ENCODE results near the gene CAPN13.

DNA sequence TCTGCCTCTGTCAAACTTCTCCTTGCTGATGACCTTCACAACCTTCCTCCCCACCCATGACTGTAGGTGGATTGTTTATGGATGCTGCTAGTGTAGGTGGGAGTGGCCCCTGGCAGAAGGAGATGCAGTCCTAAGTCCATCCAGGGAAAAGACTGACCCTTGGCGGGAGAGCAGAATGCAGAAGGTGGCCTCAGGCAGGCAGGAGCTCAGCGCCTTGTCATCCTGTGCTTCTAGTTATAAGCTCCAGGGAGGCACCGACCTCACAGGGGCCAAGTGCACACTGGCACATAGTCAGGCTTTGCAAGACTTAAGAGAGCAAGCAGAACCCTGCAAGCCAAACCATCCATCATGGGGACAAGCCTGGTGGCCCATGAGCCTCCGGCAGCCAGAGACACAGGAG lies 74.4 kb downstream of the CAPN13 start:
- TF ChIP-seq POLR2A (IDR thresholded peaks at IDR 0.05; ENCODE audit: low read depth, low read length) (no peak), CTCF (conservative IDR thresholded peaks at IDR 0.05; ENCODE audit: low read depth, low read length) (no peak), NFE2L2 (IDR thresholded peaks at IDR 0.05; ENCODE audit: low read depth, low read length) (no peak)
- TF ChIP-seq, protein P1, sequence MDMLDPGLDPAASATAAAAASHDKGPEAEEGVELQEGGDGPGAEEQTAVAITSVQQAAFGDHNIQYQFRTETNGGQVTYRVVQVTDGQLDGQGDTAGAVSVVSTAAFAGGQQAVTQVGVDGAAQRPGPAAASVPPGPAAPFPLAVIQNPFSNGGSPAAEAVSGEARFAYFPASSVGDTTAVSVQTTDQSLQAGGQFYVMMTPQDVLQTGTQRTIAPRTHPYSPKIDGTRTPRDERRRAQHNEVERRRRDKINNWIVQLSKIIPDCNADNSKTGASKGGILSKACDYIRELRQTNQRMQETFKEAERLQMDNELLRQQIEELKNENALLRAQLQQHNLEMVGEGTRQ (IDR thresholded peaks at IDR 0.05; ENCODE audit: low read depth, low read length), result no peak
